ENCODE results near the gene C21orf58.

The C21orf58 gene

GRCh38 chr21:46362946-46363345 lies 39.3 kb upstream of the C21orf58 start:
- DNase-seq (ENCODE audit: low read depth, low spot score): no peak
- H3K4me1 ChIP-seq (ENCODE audit: control insufficient read depth, insufficient read depth, low read length): no peaks in the 10 kb centered on the region
- peaks cover 25% of the 10 kb centered on the region for H3K36me3 ChIP-seq (ENCODE audit: control insufficient read depth, insufficient read depth, low read length)
- no peak overlapping the region for H3K4me3 ChIP-seq (ENCODE audit: low read length)
- no peaks in the 10 kb centered on the region for H3K27me3 ChIP-seq (ENCODE audit: control insufficient read depth, insufficient read depth, low read length)
- H3K27ac ChIP-seq (ENCODE audit: low read length): no peak overlapping the region
- WGBS (ENCODE audit: insufficient coverage, insufficient read length): no CpG with 5 or more reads among the region's 15 CpGs
- H3K9me3 ChIP-seq (ENCODE audit: control insufficient read depth, insufficient read depth, low read length): no peaks in the 10 kb centered on the region

DNA sequence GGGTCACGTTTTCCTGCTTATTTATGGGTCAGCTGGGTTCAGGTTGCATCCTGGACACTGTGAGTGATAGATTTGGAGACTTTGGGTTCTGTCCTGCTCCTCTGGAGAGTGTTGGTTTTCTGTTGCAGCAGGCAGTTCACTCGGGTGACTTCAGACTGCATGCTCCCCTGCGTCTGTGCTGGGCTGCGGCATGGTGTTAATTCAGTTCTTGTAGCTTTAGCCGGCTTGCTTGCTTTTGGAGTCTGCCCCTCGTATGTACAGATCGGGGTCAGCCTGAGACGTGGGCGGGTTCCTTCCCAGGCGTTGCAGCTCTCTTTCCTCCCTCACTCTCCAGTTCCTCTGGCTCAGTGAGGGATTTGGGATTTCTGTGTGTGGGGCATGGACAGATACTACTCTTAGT lies 38.3 kb upstream of the C21orf58 start:
- DNase-seq (ENCODE audit: low read depth, low spot score): no peak
- WGBS (ENCODE audit: insufficient coverage, insufficient read length): no CpG with 5 or more reads among the region's 10 CpGs
- H3K27me3 ChIP-seq (ENCODE audit: control insufficient read depth, insufficient read depth, low read length): no peaks in the 10 kb centered on the region
- no peak overlapping the region for H3K4me3 ChIP-seq (ENCODE audit: low read length)
- no peaks in the 10 kb centered on the region for H3K9me3 ChIP-seq (ENCODE audit: control insufficient read depth, insufficient read depth, low read length)
- no peaks in the 10 kb centered on the region for H3K4me1 ChIP-seq (ENCODE audit: control insufficient read depth, insufficient read depth, low read length)
- H3K27ac ChIP-seq (ENCODE audit: low read length): no peak overlapping the region
- peaks cover 27% of the 10 kb centered on the region for H3K36me3 ChIP-seq (ENCODE audit: control insufficient read depth, insufficient read depth, low read length)

DNA sequence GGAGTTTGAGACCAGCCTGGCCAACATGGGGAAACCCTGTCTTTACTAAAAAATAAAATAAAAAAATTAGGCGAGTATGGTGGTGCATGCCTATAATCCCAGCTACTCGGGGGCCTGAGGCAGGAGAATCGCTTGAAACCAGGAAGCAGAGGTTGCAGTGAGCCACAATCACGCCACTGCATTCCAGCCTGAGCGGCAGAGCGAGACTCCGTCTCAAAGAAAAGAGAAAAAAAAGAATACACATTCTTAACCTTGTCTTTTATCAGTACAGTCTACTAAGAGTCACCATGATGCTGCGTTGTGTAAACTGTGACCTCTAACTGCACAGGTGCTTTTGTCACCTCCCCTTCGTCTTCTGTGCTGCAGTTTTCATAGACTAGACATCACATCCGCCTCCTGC lies 37.5 kb upstream of the C21orf58 start:
- no peaks in the 10 kb centered on the region for H3K9me3 ChIP-seq (ENCODE audit: control insufficient read depth, insufficient read depth, low read length)
- H3K4me1 ChIP-seq (ENCODE audit: control insufficient read depth, insufficient read depth, low read length): no peaks in the 10 kb centered on the region
- no CpG with 5 or more reads among the region's 10 CpGs for WGBS (ENCODE audit: insufficient coverage, insufficient read length)
- no peak overlapping the region for H3K27ac ChIP-seq (ENCODE audit: low read length)
- H3K27me3 ChIP-seq (ENCODE audit: control insufficient read depth, insufficient read depth, low read length): no peaks in the 10 kb centered on the region
- no peak overlapping the region for H3K4me3 ChIP-seq (ENCODE audit: low read length)
- H3K36me3 ChIP-seq (ENCODE audit: control insufficient read depth, insufficient read depth, low read length): peaks cover 26% of the 10 kb centered on the region
- no peak for DNase-seq (ENCODE audit: low read depth, low spot score)

- Histone ChIP-seq H3K4me1 (ENCODE audit: control insufficient read depth, insufficient read depth, low read length) (no peaks in the 10 kb centered on the region; the same call in 1 of the 2 replicates), H3K27ac (ENCODE audit: low read length) (no peak overlapping the region), H3K4me3 (ENCODE audit: low read length) (no peak overlapping the region), H3K9me3 (ENCODE audit: control insufficient read depth, insufficient read depth, low read length) (no peaks in the 10 kb centered on the region), H3K36me3 (ENCODE audit: control insufficient read depth, insufficient read depth, low read length) (peaks cover 39% of the 10 kb centered on the region), H3K27me3 (ENCODE audit: control insufficient read depth, insufficient read depth, low read length) (no peaks in the 10 kb centered on the region)
- no peak for DNase-seq (ENCODE audit: low read depth, low spot score)
- WGBS (ENCODE audit: insufficient coverage, insufficient read length): no CpG with 5 or more reads among the region's 19 CpGs
Observed at GRCh38 chr21:46357684-46358425, 34.2 kb upstream of the C21orf58 start.

DNA sequence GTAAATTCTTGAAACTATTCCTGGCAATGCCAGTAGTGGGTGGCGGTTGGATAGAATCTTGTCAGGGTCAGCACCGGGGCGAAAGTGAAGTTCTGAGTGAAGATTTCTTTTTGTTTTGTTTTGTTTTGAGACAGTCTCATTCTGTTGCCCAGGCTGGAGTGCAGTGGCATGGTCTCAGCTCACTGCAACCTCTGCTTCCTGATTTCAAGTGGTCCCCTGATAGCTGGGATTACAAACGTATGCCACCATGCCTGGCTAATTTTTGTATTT lies 33.6 kb upstream of the C21orf58 start:
- no peaks in the 10 kb centered on the region; the same call in 1 of the 2 replicates for H3K4me1 ChIP-seq (ENCODE audit: control insufficient read depth, insufficient read depth, low read length)
- H3K27me3 ChIP-seq (ENCODE audit: control insufficient read depth, insufficient read depth, low read length): no peaks in the 10 kb centered on the region
- no peaks in the 10 kb centered on the region for H3K9me3 ChIP-seq (ENCODE audit: control insufficient read depth, insufficient read depth, low read length)
- no peak overlapping the region for H3K4me3 ChIP-seq (ENCODE audit: low read length)
- DNase-seq (ENCODE audit: low read depth, low spot score): no peak
- no peak overlapping the region for H3K27ac ChIP-seq (ENCODE audit: low read length)
- peaks cover 39% of the 10 kb centered on the region for H3K36me3 ChIP-seq (ENCODE audit: control insufficient read depth, insufficient read depth, low read length)
- no CpG with 5 or more reads among the region's 4 CpGs for WGBS (ENCODE audit: insufficient coverage, insufficient read length)

- DNase-seq (ENCODE audit: low read depth, low spot score): no peak
- H3K27me3 ChIP-seq (ENCODE audit: control insufficient read depth, insufficient read depth, low read length): no peaks in the 10 kb centered on the region
- H3K27ac ChIP-seq (ENCODE audit: low read length): no peak overlapping the region
- H3K9me3 ChIP-seq (ENCODE audit: control insufficient read depth, insufficient read depth, low read length): no peaks in the 10 kb centered on the region
- H3K4me1 ChIP-seq (ENCODE audit: control insufficient read depth, insufficient read depth, low read length): no peaks in the 10 kb centered on the region; the same call in 1 of the 2 replicates
- H3K4me3 ChIP-seq (ENCODE audit: low read length): no peak overlapping the region
- no CpG with 5 or more reads among the region's 23 CpGs for WGBS (ENCODE audit: insufficient coverage, insufficient read length)
- H3K36me3 ChIP-seq (ENCODE audit: control insufficient read depth, insufficient read depth, low read length): peaks cover 40% of the 10 kb centered on the region
Observed at GRCh38 chr21:46356494-46357334, 33.0 kb upstream of the C21orf58 start.

GRCh38 chr21:46356005-46356338 lies 32.3 kb upstream of the C21orf58 start:
- no peaks in the 10 kb centered on the region; the same call in 1 of the 2 replicates for H3K4me1 ChIP-seq (ENCODE audit: control insufficient read depth, insufficient read depth, low read length)
- WGBS (ENCODE audit: insufficient coverage, insufficient read length): no CpG with 5 or more reads among the region's 13 CpGs
- no peaks in the 10 kb centered on the region for H3K27me3 ChIP-seq (ENCODE audit: control insufficient read depth, insufficient read depth, low read length)
- no peaks in the 10 kb centered on the region for H3K9me3 ChIP-seq (ENCODE audit: control insufficient read depth, insufficient read depth, low read length)
- peaks cover 46% of the 10 kb centered on the region for H3K36me3 ChIP-seq (ENCODE audit: control insufficient read depth, insufficient read depth, low read length)
- no peak overlapping the region; the same call in 1 of the 2 replicates for H3K4me3 ChIP-seq (ENCODE audit: low read length)
- no peak overlapping the region for H3K27ac ChIP-seq (ENCODE audit: low read length)
- DNase-seq (ENCODE audit: low read depth, low spot score): no peak

GRCh38 chr21:46355161-46356004 lies 31.7 kb upstream of the C21orf58 start:
- DNase-seq (ENCODE audit: low read depth, low spot score): no peak
- H3K4me3 ChIP-seq (ENCODE audit: low read length): no peak overlapping the region
- WGBS (ENCODE audit: insufficient coverage, insufficient read length): no CpG with 5 or more reads among the region's 33 CpGs
- no peaks in the 10 kb centered on the region; the same call in 1 of the 2 replicates for H3K4me1 ChIP-seq (ENCODE audit: control insufficient read depth, insufficient read depth, low read length)
- H3K36me3 ChIP-seq (ENCODE audit: control insufficient read depth, insufficient read depth, low read length): peaks cover 47% of the 10 kb centered on the region
- no peak overlapping the region for H3K27ac ChIP-seq (ENCODE audit: low read length)
- no peaks in the 10 kb centered on the region for H3K27me3 ChIP-seq (ENCODE audit: control insufficient read depth, insufficient read depth, low read length)
- H3K9me3 ChIP-seq (ENCODE audit: control insufficient read depth, insufficient read depth, low read length): no peaks in the 10 kb centered on the region

GRCh38 chr21:46354518-46354917 lies 30.8 kb upstream of the C21orf58 start:
- H3K9me3 ChIP-seq (ENCODE audit: control insufficient read depth, insufficient read depth, low read length): no peaks in the 10 kb centered on the region
- no peak overlapping the region for H3K4me3 ChIP-seq (ENCODE audit: low read length)
- no peaks in the 10 kb centered on the region for H3K27me3 ChIP-seq (ENCODE audit: control insufficient read depth, insufficient read depth, low read length)
- H3K27ac ChIP-seq (ENCODE audit: low read length): no peak overlapping the region
- no peak for DNase-seq (ENCODE audit: low read depth, low spot score)
- no peaks in the 10 kb centered on the region; the same call in 1 of the 2 replicates for H3K4me1 ChIP-seq (ENCODE audit: control insufficient read depth, insufficient read depth, low read length)
- H3K36me3 ChIP-seq (ENCODE audit: control insufficient read depth, insufficient read depth, low read length): peaks cover 49% of the 10 kb centered on the region
- no CpG with 5 or more reads among the region's 13 CpGs for WGBS (ENCODE audit: insufficient coverage, insufficient read length)

- no CpG with 5 or more reads among the region's 16 CpGs for WGBS (ENCODE audit: insufficient coverage, insufficient read length)
Observed at GRCh38 chr21:46354046-46354445, 30.4 kb upstream of the C21orf58 start.

More at GRCh38 chr21:46354046-46354445, 30.4 kb upstream of the C21orf58 start:
- no peaks in the 10 kb centered on the region; the same call in 1 of the 2 replicates for H3K4me1 ChIP-seq (ENCODE audit: control insufficient read depth, insufficient read depth, low read length)
- H3K4me3 ChIP-seq (ENCODE audit: low read length): no peak overlapping the region
- peaks cover 53% of the 10 kb centered on the region for H3K36me3 ChIP-seq (ENCODE audit: control insufficient read depth, insufficient read depth, low read length)
- DNase-seq (ENCODE audit: low read depth, low spot score): no peak
- no peak overlapping the region for H3K27ac ChIP-seq (ENCODE audit: low read length)
- H3K9me3 ChIP-seq (ENCODE audit: control insufficient read depth, insufficient read depth, low read length): no peaks in the 10 kb centered on the region
- no peaks in the 10 kb centered on the region for H3K27me3 ChIP-seq (ENCODE audit: control insufficient read depth, insufficient read depth, low read length)

All from iPS DF 6.9 (cell line).